Measurements from ENCODE around the gene ZDHHC8. TPM values are rescaled to one million over a fixed set of nuclear protein-coding genes. Genes with fewer than 3 reads are reported as not detected.

Gene ZDHHC8
- total RNA-seq, 1 experiment from 2014 or later: 78.4 TPM

- no peak for DNase-seq
- H3K4me1 Mint-ChIP-seq (ENCODE audit: low read depth, unreplicated experiment): no peaks in the 10 kb centered on the region
- intact Hi-C loops (cut with micrococcal nuclease; ENCODE audit: unreplicated experiment): no loop called here
- H3K27ac Mint-ChIP-seq (ENCODE audit: unreplicated experiment): peak overlapping the region; percentile 19
- BruUV-seq (replicated peaks): no TSS peak
- TF ChIP-seq CTCF (IDR thresholded peaks at IDR 0.05; ENCODE audit: unreplicated experiment): no peak
- H3K27me3 Mint-ChIP-seq (ENCODE audit: unreplicated experiment): peaks cover 40% of the 10 kb centered on the region
- peaks cover 18% of the 10 kb centered on the region for H3K36me3 Mint-ChIP-seq (ENCODE audit: insufficient read depth, unreplicated experiment)
- no peaks in the 10 kb centered on the region for H3K9me3 Mint-ChIP-seq (ENCODE audit: low read depth, unreplicated experiment)
- no peak overlapping the region for H3K4me3 Mint-ChIP-seq (ENCODE audit: low read depth, unreplicated experiment)
- CTCF ChIA-PET: interaction anchor here (0.5 kb wide), 1 partner anchor 86 kb away, joined by 3 read pairs; no protein-coding TSS in a partner anchor
Measured at GRCh38 chr22:20153945-20154344, 22.3 kb downstream of the ZDHHC8 start.

- no TSS peak for BruUV-seq (replicated peaks)
- Mint-ChIP-seq H3K27ac (ENCODE audit: unreplicated experiment) (no peak overlapping the region), H3K27me3 (ENCODE audit: unreplicated experiment) (peaks cover 48% of the 10 kb centered on the region), H3K9me3 (ENCODE audit: low read depth, unreplicated experiment) (no peaks in the 10 kb centered on the region), H3K4me1 (ENCODE audit: low read depth, unreplicated experiment) (no peaks in the 10 kb centered on the region), H3K36me3 (ENCODE audit: insufficient read depth, unreplicated experiment) (peaks cover 18% of the 10 kb centered on the region), H3K4me3 (ENCODE audit: low read depth, unreplicated experiment) (no peak overlapping the region)
- no peak for TF ChIP-seq CTCF (IDR thresholded peaks at IDR 0.05; ENCODE audit: unreplicated experiment)
- DNase-seq: no peak
- CTCF ChIA-PET: no interaction called here
- intact Hi-C loops (cut with micrococcal nuclease; ENCODE audit: unreplicated experiment): loop anchor here (5.0 kb wide), 1 partner anchor 83 kb away; no protein-coding TSS in a partner anchor
Measured at GRCh38 chr22:20154602-20155187, 23.1 kb downstream of the ZDHHC8 start.

DNA sequence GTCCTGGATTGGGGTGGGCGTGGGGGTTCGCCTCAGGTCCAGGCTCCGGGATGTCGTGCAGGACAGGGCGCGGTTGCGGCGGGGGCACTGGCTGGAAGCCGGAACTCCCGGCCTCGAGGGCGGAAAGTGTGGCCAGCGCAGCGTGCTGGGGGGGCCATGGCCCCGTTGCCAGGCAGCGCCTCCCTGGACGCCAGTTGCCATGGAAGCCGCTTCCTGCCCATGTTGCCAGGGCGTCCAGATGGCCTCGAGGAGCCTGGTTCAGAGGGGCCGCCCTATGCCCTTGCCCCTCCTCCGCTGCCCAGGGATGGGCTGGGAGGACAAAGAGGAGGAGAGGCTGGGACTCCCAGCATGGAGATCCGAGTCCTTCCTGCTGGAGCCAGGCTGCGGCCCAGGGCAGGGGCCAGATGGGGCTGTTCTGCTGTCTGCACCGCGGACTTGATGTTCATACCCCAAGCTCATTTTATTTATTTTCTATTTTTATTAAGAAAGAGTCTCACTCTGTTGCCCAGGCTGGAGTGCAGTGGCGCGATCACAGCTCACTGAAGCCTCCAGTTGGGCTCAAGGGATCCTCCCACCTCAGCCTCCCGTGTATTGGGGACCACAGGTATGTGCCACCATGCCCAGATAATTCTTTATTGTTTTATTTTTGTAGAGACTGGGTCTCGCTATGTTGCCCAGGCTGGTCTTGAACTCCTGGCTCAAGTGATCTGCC is 23.9 kb downstream of the ZDHHC8 start:
- intact Hi-C loops (cut with micrococcal nuclease; ENCODE audit: unreplicated experiment): loop anchor here (5.0 kb wide), 1 partner anchor 82 kb away; no protein-coding TSS in a partner anchor
- no peak for TF ChIP-seq CTCF (IDR thresholded peaks at IDR 0.05; ENCODE audit: unreplicated experiment)
- no peak for DNase-seq
- no TSS peak for BruUV-seq (replicated peaks)
- Mint-ChIP-seq H3K27ac (ENCODE audit: unreplicated experiment) (no peak overlapping the region), H3K9me3 (ENCODE audit: low read depth, unreplicated experiment) (no peaks in the 10 kb centered on the region), H3K36me3 (ENCODE audit: insufficient read depth, unreplicated experiment) (peaks cover 18% of the 10 kb centered on the region), H3K4me3 (ENCODE audit: low read depth, unreplicated experiment) (no peak overlapping the region), H3K4me1 (ENCODE audit: low read depth, unreplicated experiment) (no peaks in the 10 kb centered on the region), H3K27me3 (ENCODE audit: unreplicated experiment) (peaks cover 56% of the 10 kb centered on the region)
- CTCF ChIA-PET: interaction anchor here (1.0 to 1.8 kb wide), 2 partner anchors 83 to 128 kb away, joined by 3 to 6 read pairs; no protein-coding TSS in a partner anchor

- DNase-seq: no peak
- H3K36me3 Mint-ChIP-seq (ENCODE audit: insufficient read depth, unreplicated experiment): peaks cover 18% of the 10 kb centered on the region
- H3K4me3 Mint-ChIP-seq (ENCODE audit: low read depth, unreplicated experiment): no peak overlapping the region
- TF ChIP-seq CTCF (IDR thresholded peaks at IDR 0.05; ENCODE audit: unreplicated experiment): no peak
- no peaks in the 10 kb centered on the region for H3K9me3 Mint-ChIP-seq (ENCODE audit: low read depth, unreplicated experiment)
- intact Hi-C loops (cut with micrococcal nuclease; ENCODE audit: unreplicated experiment): loop anchor here (5.0 kb wide), 1 partner anchor 81 kb away; no protein-coding TSS in a partner anchor
- BruUV-seq (replicated peaks): no TSS peak
- H3K4me1 Mint-ChIP-seq (ENCODE audit: low read depth, unreplicated experiment): no peaks in the 10 kb centered on the region
- CTCF ChIA-PET: interaction anchor here (1.0 to 1.9 kb wide), 3 partner anchors 83 to 130 kb away, joined by 3 to 11 read pairs (median 6); no protein-coding TSS in a partner anchor
- peaks cover 61% of the 10 kb centered on the region for H3K27me3 Mint-ChIP-seq (ENCODE audit: unreplicated experiment)
- H3K27ac Mint-ChIP-seq (ENCODE audit: unreplicated experiment): no peak overlapping the region
Measured at GRCh38 chr22:20156042-20156389, 24.4 kb downstream of the ZDHHC8 start.
